Activated T-cell treated with anti-CD3 and anti-CD28 coated beads for 24 hours (primary cell): ENCODE data around the gene STXBP1.

Experiments used
- DNase-seq: peaks from one replicate; pipeline ENCODE4 v3.0.0-alpha.2; 2020; ENCODE audit warnings: low read depth

STXBP1 gene

DNA sequence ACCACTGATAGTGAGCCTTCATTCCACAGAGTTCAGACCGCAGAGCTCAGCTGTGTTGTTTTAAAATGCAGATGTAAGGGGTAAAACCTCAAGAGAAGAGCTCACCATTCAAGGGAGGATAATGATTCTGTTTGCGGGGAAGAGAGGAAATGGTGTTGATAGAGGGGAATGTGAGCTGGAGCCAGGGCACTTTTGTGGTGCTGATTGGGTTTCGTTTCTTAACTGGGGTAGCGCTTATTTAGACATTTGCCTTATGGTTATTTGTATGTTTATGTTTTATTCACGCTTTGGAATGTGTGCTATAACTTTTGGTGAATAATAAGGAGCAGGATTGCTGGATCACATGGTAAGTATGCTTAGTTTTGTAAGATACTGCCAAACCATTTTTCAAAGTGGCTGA is 42.5 kb downstream of the STXBP1 start:
- DNase-seq: no peak

DNA sequence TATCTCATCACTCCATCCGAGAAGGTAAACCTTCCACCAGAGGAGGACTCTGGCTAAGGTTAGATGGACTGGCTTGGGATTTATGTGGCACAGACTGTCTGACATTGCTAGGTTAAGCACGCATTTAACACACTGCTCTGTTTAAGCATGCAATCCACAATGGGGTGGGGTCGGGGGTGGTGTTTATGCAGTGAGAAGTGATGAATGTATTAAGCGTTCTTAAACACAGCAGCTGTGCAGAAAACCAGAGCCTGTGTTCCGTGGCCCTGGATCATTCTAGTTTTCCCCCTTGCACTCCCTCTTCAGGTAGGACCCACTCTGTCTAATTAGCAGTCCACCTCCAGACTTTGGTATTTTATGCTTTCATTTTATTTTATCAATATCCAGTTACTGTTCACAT is 46.4 kb downstream of the STXBP1 start:
- DNase-seq: no peak

DNA sequence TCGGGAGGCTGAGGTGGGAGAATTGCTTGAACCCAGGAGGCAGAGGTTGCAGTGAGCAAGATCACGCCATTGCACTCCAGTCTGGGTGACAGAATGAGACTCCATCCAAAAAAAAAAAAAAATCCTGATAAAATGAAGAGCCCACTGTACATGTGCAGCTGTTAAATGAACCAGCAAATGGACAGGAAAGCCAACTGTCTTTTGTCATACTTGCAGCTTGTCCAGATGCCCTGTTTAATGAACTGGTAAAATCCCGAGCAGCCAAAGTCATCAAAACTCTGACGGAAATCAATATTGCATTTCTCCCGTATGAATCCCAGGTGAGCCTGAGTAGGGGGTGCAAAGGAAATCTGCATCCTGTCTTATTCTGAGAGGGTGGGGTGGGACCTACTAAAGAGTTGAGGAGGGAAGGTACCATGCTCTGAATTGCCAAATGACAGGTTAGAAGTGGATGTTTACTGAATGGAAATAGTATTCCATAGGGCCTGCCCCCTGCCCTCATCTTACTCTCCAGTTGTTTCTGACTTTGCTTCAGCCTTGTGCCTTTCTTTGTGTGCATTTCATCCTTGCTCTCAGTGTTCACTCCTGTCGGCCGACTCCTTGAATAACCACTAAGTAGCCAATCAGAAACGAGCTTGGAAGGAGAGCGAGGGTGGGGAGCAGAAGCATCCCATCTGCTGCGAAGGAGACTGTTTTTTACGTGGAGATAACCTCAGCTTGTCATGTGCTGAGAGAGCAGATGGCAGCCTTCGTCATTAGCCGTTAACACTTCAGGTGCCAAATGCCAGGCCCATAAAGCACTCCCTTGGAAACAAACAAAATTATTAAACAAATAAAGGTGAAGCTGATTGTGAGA is 49.0 kb downstream of the STXBP1 start:
- DNase-seq: no peak

DNA sequence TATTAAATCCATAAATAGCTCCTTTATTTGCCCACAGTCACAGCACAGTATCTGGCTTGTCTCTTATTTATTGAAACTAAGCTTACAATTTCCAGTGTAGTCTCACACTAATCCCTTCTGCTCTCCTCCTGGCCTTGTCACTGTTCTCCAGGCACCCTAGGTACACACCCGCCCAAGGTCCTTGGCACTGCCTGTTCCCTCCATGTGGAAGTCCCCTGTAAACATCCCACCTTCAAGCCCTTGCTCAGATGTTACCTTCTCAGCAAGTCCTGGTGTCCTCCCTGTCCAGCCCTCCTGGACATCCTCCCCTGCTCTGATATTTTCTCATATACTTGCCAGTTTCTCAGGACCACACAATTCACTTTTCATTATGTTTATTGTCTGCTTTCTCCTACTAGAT is 50.5 kb downstream of the STXBP1 start:
- no peak for DNase-seq

DNA sequence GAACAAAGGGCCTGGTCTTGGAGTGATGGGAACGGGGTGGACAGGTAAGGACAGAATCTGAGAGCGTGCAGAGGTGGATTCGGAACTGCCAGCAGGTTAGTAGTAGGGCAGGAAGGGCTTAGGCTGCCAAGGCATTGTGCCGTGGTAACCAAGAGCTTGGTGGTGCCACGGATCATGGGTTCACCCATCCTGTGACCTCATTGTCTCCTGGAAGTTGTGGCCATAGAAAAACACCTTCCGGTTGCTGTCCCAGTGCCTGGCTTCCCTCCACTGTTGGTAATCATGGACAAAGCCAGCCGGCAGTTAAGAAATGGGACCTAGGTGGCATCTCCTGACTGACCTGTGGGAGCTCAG is 52.2 kb downstream of the STXBP1 start:
- no peak for DNase-seq

DNA sequence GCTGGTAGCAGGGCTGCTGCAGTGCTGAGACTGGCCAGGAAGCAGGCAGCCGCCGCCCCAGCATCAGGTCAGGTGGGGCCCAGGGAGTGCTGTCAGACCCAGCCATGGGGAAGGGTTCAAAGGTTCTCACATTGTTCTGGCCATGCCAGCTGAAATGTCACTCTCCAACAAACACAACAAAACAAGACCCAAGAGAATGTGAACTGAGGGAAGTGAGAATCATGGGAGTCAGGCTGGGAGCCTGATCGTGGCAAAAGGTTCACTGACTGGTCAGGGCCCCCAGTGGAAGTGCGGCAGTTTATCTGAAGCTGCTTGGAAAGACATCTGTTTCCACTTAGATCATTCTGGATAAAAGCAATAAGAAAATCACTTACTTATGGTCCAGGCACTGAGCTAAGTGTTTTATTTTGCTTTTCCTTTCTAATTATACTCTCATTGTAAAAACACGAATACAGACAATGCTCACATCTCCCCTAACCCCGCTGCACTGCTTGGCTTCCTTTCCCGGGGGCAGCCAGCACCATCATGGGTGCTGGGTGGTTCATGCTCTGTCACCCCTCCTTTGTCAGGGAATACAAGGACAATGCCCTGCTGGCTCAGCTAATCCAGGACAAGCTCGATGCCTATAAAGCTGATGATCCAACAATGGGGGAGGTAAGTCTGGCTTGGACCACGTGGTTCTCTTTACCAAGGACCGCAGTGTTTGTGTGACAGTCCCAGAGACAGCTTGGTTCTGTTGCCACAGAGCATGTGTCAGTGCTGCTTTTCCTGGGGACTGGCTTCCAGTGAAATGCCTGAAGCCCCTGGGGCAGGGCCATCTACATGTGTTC is 52.8 kb downstream of the STXBP1 start:
- DNase-seq: no peak

DNA sequence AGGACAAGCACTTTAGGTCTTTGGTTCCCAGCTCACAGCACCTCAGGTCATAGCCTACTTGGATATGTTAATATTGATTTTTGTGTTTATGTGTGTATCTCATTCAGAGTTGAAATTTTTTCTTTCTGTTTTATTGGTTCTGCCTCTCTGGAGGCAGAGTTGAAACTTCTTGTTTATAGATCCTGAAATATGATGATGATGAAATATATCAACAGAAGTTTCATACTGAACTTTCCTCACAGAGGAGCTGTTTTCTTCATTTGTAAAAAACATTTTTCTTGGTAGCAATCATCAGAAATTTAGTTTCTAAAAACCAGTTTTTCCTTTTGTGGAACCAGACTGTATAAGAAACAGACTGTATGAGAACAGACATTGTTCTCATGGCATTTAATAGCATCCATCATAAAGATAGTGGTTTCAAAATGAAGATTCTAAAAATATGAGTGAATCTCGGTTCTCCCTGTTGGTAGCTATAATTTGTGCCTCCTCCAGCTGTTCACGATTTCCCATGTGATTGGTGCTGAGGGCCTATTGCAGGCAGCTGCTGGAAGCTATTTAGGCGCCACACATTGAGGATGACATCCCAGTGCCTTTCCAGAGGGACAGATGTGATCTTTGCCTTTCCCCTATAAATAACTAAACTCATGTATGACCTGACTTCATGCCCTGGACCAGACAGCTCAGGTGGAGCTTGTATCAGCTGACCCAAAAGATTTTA is 55.2 kb downstream of the STXBP1 start:
- no peak for DNase-seq

DNA sequence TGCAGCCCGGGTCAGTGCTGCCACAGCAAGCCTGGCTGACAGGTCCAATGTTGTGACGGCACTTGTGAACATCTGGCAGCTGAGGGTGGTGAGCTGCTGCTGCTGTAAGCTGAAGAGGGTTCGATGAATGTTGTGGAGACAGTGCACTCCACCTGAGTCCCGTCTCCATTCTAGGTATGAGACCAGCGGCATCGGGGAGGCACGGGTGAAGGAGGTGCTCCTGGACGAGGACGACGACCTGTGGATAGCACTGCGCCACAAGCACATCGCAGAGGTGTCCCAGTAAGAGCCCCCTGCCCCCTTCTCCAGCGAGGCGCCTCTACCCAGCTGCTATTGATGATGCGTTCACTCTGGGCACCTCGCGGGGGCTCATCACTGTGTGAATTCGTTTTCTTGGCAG is 55.8 kb downstream of the STXBP1 start:
- DNase-seq: no peak

DNA sequence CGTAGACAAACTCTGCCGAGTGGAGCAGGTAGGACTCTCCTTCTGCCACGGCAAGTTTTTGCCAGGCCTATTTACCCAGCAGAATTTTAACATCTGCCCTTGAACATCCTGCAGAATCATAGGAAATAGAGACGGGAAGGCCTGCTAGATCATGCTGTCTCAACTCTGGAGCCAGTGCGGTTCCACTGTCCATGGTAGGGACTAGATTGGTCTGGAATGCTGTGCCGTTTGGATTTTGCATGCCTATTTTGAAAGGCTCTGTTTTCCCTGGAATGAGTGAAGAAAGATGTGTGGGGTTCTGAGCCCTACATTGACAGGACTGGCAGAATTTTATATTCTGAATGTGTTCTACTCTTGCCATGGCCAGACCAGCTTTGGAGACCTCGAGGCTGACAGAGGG is 61.2 kb downstream of the STXBP1 start:
- no peak for DNase-seq

DNA sequence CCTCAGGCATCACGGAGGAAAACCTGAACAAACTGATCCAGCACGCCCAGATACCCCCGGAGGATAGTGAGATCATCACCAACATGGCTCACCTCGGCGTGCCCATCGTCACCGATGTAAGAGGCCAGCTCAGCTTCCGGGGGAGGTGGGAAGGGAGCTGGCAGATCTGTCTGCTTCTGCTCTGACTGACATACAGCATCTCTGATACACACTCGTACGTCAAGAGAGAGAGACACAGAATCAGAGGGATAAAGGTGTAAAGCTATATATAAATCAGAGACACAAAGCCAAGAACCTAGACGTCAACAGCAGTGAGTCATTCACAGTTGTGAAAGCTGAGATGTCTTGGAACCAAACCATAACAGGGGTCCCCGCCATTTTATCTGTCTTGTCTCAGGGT is 64.6 kb downstream of the STXBP1 start:
- no peak for DNase-seq

DNA sequence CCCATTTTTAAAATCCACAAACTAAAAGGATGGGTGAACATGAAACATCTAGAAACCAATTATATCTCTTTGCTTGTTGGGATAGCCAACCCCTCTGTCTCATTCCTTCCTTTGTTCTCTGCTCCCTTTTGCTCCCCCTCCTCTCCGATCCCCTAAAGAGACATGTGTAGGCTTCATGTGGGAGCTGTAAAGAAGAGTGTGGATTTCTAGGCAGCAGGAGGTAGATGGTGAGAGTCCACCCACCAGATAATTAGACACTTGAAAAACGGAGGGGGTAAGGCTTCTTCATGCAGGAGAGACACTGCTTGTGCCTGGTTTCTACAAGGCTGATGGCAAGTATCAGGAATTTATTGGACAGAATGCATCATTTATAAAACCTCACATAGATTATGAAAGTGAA is 67.4 kb downstream of the STXBP1 start:
- DNase-seq: no peak

DNA sequence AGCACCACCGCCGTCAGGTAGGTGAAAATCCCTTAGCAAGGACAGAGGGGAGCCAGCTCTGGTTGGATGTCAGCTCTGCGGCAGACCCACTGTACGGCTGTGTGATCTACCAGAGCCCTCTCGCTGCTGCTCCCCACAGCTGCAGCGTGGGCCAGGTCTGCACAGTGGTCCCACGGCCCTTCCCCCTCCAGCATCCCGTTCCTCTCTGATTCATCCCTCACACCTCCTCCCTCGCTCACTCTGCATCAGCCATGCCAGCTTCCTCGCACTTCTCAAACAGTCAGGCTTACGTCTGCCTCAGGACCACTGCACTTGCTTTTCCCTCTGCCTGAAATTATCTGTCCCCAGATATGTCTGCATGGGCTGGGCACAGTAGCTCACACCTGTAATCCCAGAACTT is 68.1 kb downstream of the STXBP1 start:
- DNase-seq: no peak

DNA sequence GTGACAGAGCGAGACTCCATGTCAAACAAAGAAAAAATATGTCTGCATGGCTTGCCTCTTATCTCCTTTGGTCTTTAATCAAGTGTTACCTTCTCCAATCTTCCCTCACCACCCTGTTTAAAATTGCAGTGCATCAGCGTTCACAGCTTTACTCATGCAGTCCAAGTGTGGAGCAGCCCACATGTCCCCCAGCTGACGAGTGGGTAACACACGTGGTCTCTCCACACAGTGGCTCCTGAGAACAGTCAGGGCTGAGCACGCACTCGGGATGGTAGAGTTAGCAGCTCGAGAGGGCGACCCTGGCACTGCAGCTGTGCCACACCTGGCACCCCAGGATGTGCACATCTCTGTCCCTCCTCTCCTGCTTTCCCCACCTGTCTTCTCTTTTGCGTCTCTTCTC is 68.8 kb downstream of the STXBP1 start:
- DNase-seq: no peak

DNA sequence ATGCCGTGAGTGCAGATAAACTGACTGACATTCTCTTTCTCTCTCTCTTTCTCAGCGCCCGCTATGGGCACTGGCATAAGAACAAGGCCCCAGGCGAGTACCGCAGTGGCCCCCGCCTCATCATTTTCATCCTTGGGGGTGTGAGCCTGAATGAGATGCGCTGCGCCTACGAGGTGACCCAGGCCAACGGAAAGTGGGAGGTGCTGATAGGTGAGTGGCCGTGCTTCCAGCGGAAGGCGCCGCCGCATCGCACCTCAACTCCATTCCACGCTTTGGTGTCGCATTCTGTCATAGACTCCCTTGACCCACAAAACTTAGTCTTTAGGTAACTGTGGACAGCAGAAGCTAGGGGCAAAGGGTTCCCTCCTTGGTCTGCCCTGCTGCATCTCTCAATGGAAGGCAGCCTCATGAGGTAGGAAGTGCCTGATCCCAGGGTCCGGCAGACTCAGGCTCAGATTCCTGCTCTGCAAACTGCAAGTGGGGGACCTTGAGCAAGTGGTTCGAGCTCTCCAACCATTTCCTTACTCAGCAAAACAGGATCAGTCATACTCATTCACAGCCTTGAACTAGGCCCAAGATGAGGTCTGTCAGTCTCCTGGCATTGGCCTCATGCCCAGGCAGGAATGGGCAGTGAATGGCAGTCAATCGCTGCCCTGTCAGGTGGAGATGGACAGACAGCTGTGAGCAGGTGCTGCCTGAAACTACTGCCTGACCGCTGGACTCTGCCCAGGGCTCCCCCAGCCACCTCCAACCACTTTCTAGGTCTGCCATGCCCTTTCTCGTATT is 70.5 kb downstream of the STXBP1 start:
- DNase-seq: no peak

DNA sequence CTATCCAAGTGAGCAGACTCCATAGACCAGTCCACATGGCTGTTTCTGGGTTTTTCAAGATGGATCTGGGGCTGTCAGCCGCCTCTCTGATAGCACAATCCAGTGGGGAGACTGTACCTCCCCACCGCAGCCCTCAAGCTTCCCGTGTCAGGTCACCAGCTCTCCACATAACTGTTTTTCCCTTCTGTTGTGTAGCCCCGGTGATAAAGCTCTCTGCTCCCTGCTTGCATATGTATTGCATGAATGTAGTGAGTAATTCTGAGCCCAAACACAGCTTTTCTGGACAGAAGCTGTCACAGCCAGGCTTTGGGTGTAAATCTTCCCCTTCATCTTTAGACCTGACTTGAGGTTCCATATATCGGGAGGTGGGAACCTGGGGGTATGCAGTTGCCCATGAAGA is 71.6 kb downstream of the STXBP1 start:
- no peak for DNase-seq

DNA sequence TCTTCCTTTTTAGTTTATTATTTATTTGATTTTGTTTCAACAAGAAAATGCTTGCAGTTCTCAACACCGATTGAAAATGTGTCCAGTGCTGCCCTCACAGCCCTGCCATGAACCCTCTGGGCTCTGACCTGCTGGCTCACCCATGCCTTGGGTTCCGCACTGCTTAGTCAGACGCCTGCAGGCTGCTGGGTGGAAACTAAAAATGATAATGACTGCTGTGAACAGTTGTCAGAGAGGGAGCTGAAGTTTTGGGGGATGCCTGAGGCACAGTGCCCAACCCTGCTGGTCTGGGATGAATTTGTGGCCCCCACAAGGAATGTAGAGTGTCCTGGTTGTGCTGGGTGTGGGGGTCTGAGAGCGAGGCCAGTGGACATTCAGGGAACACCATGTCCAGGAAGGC is 72.5 kb downstream of the STXBP1 start:
- no peak for DNase-seq

DNA sequence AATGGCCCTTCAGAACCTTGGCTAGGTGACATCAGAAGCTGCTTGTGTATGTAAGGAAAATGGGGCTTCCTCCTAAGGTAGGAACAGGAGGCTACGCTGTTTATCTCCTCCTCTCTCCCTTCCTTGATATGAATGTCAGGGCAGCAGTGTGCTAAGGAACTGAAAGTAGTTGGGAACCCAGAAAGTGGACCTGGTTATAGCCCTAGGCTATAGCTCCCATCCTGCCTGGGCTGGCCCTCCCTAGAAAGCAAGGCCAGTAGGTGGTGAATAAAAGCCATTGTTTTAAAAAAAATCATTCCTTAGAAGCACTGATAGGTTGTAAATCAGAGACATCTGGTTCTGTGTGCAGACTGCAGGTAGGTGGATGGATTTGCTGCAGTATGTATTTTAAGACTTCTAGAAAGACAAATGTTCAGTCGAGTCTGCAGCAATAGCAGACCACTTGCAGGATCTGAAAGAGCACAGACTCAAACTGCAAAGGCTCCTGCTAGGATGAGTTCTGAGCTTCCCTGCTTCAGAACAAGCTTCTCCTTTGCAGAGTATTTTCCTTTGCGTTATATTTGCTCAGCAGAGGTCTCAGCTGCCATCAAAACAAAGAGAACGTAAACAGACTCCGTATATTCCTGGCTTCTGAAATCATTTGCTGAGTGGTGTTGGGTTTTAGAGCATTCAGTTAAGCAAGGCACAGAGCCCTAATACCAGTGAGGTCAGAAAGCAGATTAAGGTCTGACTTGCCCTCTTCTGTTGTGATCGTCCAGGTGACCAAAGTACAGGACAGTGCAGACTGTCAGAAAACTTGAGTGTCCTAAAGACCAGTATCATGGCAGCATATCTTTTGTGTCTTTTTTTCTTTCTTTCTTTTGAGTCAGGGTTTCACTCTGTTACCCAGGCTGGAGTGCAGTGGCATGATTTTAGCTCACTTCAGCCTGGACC is 74.7 kb downstream of the STXBP1 start:
- no peak for DNase-seq

DNA sequence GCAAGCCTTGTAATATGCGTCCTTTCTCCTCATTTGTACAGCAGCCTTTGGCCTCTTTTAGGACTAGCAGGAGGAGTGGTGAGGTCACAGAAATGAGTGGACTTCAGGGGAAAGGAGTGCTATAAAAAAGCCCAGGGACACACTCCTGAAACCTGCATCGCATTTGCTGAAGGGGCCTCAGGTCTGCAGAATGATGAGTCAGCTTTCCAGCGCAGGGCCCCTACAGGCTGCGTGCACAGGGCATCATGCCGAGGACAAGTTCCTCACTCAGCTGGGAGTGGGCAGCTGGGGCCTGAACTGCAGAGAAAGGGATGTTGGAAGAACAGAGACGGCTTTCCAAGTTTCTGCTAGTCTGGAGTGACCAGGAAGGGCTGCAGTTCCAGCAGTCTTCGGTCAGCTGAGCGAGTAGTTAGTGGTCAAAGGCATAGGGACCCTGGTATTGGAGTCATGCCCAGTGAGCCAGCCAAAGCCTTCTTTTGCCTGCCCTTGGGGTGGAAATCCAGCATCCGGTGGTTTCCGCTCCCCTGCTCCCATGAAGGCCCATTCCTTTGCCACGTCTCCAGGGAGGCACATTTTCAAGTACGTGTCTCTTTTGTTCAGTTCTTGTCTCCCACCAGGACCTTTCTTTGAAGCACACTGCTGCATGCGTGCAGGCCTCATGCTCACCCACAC is 77.4 kb downstream of the STXBP1 start:
- no peak for DNase-seq

DNA sequence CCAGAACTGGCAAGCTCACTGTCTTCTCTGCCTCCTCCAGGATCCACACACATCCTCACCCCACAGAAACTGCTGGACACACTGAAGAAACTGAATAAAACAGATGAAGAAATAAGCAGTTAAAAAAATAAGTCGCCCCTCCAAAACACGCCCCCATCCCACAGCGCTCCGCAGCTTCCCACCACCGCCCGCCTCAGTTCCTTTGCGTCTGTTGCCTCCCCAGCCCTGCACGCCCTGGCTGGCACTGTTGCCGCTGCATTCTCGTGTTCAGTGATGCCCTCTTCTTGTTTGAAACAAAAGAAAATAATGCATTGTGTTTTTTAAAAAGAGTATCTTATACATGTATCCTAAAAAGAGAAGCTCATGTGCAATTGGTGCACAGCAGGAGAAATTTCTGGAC is 78.7 kb downstream of the STXBP1 start:
- no peak for DNase-seq

DNA sequence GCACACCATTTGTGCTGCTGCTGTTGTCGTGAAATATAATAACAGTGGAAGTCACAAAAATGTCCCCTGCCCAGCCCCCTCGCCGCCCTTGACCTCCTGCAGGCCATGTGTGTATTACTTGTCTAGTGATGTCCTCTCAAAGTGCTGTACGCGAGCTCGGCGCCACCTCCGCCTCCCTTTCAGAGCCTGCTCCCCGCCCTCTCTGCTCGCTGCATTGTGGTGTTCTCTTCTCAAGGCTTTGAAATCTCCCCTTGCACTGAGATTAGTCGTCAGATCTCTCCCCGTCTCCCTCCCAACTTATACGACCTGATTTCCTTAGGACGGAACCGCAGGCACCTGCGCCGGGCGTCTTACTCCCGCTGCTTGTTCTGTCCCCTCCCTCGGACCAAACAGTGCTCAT is 80.0 kb downstream of the STXBP1 start:
- no peak for DNase-seq
